GM12801 (cell line): Measurements from ENCODE around the gene CARS2.

ENCODE experiments used
- CTCF ChIP-seq: IDR thresholded peaks from one replicate; pipeline ENCODE4 v1.5.1; 2011; ENCODE audit warnings: control low read depth; ENCODE audit not compliant: insufficient read length; ENCODE audit errors: extremely low read depth

The CARS2 gene

GRCh38 chr13:110636053-110636475 lies 69.9 kb downstream of the CARS2 start:
- TF ChIP-seq CTCF: no peak

- no peak for TF ChIP-seq CTCF
Observed at GRCh38 chr13:110635405-110636002, 70.4 kb downstream of the CARS2 start.

- TF ChIP-seq CTCF: no peak
Observed at GRCh38 chr13:110634558-110634957, 71.4 kb downstream of the CARS2 start.

GRCh38 chr13:110633776-110634175 lies 72.1 kb downstream of the CARS2 start:
- no peak for TF ChIP-seq CTCF

DNA sequence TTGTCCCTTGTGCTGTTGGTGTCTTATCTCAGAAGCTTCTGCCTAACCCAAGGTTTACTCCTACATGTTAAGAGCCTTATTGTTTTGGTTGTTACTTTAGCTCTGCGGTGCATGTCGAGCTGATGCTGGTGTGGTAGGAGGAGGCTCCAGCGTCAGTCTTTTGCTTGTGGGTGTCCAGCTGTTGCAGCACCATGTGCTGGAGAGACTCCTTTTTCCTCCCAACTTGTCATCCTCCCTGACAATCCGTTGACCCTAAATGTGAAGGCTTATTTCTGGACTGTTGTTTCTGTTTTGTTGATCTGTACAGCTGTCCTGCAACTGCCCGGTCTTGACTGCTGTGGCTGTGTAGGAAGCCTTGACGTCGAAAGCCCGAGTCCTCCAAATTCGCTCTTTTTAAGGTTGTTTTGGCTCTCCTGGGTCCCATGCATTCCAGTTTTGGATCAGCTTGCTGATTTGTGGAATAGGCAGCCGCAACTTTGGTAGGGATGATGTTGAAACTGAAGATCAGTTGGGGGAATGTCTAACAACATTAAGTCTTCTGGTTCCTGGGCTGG lies 75.3 kb downstream of the CARS2 start:
- no peak for TF ChIP-seq CTCF

GRCh38 chr13:110629735-110630134 lies 76.2 kb downstream of the CARS2 start:
- no peak for TF ChIP-seq CTCF

DNA sequence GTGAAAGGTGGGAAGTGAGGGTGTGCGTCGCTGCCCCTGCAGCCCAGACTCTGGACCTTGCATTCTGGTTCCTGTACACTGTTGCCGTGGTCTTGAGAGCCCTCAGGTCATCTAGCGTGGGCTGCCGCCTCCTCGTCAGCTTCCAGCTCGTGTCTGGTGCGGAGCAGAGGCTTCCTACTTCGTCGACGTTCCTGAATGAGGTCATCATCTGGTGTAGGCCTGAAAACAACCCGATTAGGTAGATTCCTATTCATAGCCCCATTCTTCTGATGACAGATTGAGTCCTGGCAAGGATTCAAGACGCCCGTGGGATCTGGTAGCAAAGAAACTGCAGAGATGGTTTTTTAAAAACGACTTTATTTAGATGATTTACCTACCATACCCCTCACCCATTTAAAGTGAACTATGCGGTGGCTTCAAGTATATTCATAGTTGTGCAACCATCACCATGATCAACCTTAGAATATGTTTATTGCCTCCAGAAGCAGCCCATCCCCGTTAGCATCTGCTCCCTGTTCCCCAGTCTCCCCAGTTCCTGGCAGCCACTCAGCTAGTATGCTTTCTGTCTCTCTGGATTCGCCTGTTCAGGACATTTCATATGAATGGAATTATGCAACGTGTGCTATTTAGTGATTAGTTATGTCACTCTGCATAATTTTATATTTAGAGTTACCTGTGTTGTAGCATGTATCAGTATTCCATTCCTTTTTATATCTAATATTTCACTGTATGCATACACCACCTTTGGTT lies 76.8 kb downstream of the CARS2 start:
- TF ChIP-seq CTCF: no peak
